NK-92 treated with Interleukin-12 subunit alpha and Interleukin-12 subunit beta, amount 100 ng/mL, for 24 hours (cell line): ENCODE results near the gene BORCS8.

Experiments used
- DNase-seq: peaks from one replicate; lab custom pipeline; 2025; lab: John Stamatoyannopoulos, UW

Gene BORCS8

GRCh38 chr19:19213426-19214158 lies 21.6 kb upstream of the BORCS8 start:
- no peak for DNase-seq

DNA sequence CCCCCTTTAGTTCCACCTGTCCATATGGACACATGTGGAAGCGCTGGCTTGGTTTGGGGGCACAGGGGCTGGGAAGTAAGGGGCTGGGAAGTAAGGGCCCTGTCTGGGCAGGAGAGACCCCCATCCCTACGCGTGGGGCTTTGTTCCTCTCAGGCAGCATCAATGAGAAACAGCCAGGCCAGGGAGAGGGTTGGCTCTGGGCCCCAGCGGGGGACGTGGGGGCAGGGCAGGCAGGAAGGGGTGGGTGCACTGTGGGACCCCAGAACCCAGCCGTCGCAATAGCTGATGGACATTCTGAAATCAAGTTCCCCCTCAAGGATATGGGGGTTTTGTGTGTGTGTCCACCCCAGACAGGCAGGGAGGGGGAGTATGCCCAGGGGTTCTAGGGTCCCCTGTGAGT lies 21.0 kb upstream of the BORCS8 start:
- DNase-seq = no peak

GRCh38 chr19:19211499-19212420 lies 19.8 kb upstream of the BORCS8 start, which contains the start of gene NCAN:
Gene NCAN (plus strand): TSS chr19:19211958. CDS start chr19:19216954, 4,996 bp downstream.
- no peak for DNase-seq

GRCh38 chr19:19209372-19209771 lies 17.4 kb upstream of the BORCS8 start:
- no peak for DNase-seq

GRCh38 chr19:19207637-19208572 lies 16.0 kb upstream of the BORCS8 start:
- no peak for DNase-seq

- no peak for DNase-seq
Observed at GRCh38 chr19:19206938-19207337, 15.0 kb upstream of the BORCS8 start.

GRCh38 chr19:19205416-19206410 lies 13.8 kb upstream of the BORCS8 start:
- DNase-seq = no peak

DNA sequence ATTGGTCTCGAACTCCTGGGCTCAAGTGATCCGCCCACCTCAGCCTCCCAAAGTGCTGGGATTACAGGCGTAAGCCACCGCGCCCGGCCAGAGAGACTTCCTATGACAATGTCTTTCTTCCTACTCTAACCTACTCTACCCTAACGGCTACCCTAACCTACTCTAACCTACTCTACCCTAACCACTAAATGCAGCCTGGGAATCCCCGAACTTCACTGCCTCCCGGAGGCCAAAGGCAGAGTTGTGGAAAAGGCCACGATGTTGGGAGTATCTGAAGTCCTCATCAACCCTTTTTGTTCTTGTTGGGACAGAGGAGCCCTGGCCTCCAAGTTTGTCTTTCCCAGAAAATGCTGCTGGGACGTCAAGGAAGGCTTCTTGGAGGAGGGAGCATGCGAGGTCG lies 12.2 kb upstream of the BORCS8 start:
- DNase-seq = no peak

- peak; percentile 87 for DNase-seq
Observed at GRCh38 chr19:19203012-19203856, 11.3 kb upstream of the BORCS8 start, which contains the start of gene NR2C2AP. Gene NR2C2AP (minus strand): TSS chr19:19203414. CDS start chr19:19203060, 354 bp downstream.

DNA sequence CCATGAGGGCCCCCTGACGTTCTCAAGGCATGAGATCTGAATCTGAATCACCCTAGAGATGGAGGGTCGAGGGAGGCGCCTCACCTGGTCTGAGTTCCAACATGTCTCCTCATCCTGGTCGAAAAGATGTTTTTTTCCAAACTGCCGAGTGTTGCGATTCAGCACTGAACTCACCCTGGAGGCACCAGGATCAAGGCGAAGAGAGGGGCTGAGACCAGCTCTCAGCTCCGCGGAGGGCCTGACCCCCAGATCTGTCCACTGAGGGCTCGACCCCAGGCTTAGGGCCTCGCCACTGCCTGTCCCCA lies 10.7 kb upstream of the BORCS8 start:
- DNase-seq = no peak

GRCh38 chr19:19201697-19202630 lies 10.0 kb upstream of the BORCS8 start:
- DNase-seq = no peak

GRCh38 chr19:19193926-19194325 lies 2.0 kb upstream of the BORCS8 start:
- DNase-seq = no peak

DNA sequence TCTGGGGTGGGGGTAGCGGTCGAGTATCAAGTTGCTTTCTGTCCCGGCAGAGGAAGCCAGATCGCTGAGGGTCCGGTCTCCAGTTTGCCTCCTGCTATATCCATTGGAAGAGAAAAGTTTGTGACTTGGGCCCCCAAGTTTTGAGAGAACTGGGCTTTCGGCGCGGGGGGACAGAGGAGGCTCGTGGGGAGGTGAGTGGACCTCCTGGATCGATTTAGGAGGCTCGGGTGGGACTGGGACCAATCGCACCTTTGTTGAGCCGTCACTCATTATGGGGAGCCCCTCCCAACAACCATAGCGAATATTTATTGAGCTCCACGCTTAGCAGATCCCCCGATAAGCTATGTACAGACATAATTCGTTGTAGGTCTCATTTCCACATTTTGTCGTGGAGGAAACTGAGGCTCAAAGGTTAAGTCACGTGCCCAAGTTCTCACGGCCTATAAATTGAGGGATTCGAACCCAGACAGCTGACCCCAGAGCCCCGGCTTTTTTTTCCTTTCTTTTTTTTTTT lies 1.0 kb upstream of the BORCS8 start:
- no peak for DNase-seq

DNA sequence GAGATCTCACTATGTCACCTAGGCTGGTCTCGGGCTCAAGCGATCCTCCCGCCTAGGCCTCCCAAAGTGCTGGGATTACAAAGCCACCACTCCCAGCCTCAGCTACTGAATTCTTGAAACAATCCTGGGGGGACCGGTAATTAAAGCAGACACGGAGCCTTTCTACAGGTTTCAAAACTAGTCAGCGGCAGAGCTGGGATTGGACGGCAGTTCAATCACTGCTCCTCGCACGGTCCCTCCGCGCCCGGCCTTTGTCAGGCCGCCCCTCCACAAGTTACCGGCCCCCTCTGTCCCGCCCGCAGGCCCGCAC lies 229 bp downstream of the BORCS8 start:
- no peak for DNase-seq

GRCh38 chr19:19186742-19187141 lies 5.2 kb downstream of the BORCS8 start:
- DNase-seq = no peak

DNA sequence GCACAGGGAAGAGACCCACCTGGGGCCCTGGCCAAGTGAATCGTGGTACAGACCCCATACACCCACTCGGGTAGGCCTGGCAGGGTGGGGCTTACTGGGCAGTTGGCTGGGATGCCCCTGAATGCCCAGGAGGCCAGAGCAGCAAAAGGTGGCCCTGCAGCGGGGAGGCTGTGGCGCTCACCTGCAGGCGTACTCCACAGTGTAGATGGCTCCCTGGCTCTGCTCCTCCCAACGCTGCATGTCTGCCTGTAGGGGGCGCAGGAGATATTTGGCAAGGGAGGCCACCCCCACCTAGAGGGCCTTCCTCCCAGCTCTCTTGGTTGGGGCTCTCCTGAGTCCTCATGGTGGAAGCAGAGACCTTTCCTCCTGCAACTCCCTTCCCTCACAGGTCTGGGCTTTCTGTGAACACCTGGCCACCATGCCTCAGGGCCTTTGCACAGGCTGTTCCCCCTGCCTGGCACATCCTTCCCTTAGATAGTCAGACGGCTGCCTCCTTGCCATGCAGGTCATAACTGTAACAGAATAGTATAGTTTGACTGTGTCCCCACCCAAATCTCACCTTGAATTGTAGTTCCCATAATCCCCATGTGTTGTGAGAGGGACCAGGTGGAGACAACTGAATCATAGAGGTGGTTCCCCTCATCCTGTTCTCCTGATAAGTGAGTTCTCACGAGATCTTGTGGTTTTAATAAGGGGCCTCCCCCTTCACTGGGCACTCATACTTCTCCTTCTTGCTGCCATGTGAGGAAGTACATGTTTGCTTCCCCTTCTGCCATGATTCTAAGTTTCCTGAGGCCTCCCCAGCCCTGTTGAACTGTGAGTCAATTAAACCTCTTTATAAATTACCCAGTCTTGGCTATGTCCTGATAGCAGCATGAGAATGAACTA lies 5.9 kb downstream of the BORCS8 start:
- DNase-seq = peak; percentile 53

DNA sequence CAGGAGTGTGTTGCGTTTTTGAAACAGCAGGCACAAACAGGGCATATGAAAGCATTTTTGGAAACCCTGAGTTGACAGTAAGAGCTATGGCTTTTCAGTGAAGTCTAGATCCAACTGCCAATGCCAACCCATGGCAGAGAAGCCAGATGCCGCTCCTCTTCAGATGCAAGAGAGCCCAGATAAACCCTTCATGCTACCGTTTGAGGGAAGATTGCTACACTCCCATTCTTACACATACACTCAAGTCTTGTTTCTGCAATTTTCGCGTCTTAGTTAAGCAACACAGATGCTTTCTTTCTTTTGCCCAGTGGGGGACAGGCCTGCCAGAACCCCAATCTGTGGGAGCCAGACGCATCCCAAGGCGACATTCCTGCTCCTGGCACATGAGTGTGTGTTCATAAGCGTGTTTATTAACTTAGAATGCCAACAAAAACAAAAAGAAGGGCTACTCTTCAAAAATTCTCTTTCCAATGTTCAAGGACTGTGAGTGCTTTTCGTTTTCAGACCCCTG lies 10.4 kb downstream of the BORCS8 start:
- DNase-seq = no peak
